GM18508 (cell line): ENCODE measurements around the gene DFFB.

Experiments used
- ATAC-seq: cut with Tn5 transposase; IDR thresholded peaks from one replicate; pipeline ENCODE4 v1.9.1; 2021; ENCODE audit warnings: moderate number of reproducible peaks; ENCODE audit not compliant: insufficient read depth, unreplicated experiment

DFFB gene

DNA sequence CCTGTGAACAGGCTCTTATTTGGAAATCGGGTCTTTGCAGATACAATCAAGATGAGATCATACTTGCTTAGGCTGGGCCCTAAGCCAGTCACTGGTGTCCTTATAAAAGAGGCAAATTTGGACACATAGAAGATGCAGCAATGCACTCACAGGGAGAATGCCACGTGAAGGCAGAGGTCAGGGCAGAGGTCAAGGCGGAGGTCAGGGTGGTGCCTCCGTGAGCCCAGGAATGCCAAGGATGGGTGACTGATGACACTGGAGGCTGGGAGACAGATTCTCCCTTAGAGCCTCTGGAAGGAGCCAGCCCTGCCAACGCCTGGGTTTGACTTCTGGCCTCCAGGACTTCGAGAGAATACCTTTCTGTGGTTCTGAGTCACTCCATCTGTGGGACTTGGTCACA, 65.6 kb downstream of the DFFB start:
- no peak for ATAC-seq

DNA sequence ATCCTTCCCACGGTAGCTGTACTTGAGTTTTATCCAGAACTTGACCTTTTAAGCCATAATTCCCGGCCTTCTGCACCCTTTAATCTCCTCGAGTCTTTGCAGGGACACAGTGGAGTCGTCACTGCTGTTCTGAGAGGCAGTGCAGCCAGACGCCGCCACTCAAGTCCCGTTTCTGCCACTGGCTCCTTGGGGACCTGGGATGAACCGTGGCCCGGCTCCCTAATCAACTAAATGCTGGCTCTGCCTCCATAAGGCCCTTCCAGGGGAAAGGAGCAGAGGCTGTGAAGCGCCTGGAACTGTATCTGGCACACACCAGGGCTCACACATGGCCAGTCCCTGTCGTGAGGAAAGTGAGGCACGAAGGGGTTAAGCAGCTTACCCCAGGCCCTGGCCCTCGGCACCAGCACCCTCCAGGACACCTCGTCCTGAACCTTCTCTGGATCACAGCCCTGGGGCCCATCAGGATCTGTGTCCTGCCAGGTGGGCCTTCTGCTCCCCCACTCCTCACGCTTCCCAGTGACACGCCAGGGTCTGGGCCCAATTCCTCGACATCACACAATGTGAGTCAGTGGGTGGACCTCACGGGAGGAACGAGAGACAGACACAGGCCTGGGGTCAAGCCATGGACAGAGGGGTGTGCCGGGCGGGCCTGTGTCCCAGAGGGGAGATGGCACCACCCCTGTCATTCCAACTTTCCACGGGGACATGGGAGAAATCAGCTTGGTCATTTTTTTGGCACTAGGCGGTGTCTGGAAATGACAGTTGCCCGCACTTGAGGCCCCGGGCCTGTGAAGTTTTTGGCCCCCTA, 66.3 kb downstream of the DFFB start:
- ATAC-seq = no peak

DNA sequence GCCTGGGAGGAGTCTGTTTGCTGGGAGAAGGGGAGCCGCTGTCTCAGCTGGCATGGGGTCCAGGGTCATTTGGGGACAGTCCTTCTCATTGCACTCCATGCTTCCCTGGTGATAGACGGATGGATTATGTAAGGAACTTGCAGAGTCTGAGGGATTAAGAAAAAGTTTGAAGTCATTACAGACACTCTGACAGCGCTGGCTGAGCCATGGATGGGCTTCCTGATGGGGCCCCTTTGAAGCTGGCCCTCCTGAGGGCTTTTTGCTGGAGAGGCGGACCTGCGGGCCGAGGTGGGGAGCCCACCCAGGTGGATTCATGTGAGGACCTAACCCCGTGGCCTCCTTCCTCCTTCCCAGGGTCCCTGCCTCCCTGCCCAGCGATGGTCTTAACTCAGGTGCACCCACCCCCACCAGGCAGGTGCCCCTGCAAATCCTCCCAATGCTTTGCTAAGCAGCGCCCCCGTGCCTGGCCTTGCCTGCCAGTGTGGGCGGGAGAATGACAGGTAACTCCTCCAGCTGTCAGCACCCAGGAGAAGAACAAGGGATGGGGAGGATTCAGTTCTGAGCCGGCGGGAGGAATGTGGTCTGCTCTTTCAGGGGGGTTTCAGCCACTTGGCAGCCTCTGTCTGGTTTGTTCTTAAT, 67.0 kb downstream of the DFFB start:
- ATAC-seq = no peak

DNA sequence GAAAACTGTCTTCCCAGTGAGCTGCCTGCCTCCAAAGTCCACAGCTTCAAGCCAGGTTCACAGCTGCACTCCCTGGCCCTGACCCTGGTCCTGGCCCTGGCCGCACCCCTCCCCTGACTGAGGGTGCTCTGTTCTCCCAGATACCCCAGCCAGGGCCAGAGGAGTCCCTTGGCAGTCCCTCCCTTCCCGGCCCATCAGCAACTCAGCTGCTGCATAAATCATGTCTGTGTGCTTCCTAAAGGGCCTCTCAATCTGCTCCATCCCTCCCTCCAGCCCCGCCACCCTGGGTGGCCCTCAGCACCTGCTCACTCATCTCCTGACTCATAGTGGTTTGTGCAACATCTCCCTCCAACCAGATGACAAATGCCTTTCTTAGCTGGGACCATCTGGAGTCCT, 67.5 kb downstream of the DFFB start:
- no peak for ATAC-seq

DNA sequence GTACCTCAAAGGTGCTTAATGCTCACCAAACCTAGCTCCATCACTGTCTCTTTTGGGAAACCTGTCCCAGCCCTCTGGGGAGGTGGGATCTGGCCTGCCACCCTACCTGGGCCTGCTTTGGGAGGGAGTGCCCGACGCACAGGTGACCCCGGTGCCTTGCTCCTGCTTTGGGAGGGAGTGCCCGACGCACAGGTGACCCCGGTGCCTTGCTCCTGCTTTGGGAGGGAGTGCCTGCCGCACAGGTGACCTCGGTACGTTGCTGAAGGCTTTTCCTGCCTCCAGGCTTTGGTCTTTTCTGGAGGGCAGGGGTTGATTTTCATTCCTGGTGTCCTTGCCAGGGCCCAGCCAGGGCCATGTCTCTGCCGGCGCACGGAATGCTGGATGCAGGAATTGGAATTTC, 68.0 kb downstream of the DFFB start:
- ATAC-seq = no peak

DNA sequence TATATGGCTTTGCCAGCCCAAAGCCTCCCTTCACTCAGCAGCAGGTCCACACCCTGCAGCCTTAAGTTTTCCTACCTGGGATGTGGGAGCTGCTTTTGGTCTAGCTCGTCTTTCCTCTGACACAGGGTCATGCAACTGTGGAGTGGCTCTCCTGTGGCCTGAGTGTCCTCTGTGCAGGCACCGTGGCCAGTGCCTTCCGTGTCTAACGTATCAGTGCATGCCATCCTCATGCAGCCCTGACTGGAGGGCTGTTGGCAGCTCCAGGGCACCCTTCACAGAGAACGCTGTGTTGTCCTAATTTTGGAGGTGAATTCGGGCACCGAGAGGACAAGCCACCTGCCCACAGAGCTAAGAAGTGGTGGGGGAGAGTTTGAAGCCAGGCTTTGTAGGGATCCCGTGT, 68.5 kb downstream of the DFFB start:
- ATAC-seq = no peak

DNA sequence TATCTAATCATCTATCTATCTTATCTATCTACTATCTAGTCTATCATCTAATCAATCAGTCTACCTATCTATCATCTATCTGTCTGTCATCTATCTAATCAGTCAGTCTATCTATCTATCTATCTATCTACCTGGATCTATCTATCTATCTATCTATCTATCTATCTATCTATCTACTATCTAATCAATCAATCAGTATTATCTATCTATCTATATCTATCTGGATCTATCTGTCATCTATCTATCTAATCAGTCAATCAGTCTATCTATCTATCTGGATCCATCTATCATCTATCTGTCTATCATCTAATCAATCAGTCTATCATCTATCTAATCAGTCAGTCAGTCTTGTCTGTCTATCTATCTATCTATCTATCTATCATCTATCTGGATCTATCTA, 69.7 kb downstream of the DFFB start:
- ATAC-seq = no peak

DNA sequence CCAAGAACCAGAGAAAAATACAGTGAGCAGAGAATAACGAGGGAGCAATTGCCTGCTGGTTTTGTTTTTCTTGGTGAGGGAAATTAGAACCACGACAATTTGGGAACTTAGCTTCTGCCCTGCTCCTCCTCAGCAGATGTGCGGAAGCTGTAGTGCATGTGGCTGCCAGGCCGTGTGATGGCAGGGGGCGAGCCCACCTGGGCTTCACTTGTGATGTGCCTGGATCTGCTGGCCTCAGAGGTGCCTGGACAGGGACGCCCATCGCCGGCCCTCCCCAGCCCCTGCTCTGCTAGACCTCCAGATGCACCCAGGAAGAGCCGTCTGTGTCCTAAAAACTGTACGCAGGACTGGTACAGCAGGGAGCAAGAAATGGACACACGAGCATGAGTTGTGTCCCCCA, 71.3 kb downstream of the DFFB start:
- no peak for ATAC-seq

DNA sequence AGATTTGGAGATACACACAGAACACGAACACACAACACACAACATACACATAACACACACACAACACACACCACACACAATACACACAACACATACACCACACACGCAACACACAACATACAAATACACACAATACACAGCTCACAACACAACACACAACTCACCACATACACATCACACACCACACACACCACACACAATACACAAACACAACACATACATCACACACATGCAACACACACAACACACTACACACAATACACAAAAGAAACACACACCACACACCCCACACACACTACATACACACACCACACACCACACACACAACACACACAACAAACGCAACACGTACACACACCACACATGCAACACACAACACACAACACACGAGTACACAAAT, 71.8 kb downstream of the DFFB start:
- ATAC-seq = no peak

DNA sequence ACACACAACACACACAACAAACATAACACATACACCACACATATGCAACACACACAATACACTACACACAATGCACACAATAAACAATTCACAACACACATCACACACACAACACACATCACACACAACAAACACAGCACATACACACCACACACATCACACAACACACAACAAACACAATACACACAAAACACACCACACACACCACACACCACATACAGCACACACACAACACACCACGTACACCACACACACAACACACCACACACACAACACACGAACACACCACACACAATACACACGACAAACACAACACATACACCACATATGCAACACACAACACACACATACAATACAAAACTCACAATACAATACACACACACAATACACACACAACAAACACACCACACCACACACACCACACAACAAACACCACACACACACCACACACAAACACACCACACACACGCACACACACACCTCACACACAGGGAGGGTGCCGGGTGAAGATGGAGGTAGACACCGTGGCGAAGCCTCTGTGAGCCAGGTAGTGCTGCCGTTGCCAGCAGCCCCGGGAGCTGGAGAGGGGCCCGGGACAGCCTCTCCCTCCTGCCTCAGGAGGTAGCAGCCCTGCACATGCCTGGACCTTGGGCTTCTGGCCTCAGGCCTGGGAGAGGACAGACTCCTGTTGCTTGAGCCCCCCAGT, 73.2 kb downstream of the DFFB start:
- ATAC-seq = no peak

DNA sequence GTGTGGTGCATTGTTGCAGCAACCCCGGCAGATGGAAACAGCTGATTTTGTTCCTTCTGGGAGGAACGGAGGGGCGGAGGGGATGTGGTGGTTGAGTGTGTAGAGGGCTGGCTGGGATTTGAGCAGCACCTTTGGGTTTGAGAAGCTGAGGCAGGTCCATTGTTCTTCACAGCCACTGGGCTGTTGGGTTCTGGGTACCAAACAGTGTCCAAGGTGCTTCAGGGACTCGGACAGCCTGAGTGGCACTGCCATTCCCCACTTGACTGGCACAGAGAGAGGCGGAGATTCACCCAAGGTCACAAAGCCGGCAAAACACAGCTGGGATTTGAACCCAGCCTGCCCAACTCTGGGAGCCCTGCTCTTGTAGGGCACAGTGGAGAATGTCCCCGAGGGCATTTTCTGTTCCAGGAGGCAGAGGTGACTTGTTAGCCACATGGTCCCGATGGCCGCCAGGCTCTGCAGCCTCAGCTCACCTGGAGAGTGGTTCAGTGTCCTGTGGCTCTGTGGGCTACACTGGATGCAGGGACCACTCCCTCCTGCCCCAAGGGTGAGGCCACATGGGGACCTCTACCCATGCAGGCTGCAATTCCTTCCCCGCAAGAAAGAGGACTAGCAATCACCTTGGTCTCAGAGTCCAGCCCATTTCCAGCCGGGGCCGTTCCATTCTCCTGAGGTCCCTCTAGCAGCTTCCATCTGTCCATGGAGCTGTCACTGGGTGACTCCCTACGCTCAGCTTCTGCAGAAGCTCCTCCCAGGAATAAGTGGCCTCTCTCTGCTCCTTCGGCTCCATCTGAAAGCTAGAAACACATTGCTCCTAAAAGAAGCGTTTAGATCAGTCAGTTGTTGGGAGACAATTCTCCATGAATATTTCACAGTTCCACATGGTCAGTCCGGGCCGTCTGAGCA, 74.0 kb downstream of the DFFB start:
- no peak for ATAC-seq

DNA sequence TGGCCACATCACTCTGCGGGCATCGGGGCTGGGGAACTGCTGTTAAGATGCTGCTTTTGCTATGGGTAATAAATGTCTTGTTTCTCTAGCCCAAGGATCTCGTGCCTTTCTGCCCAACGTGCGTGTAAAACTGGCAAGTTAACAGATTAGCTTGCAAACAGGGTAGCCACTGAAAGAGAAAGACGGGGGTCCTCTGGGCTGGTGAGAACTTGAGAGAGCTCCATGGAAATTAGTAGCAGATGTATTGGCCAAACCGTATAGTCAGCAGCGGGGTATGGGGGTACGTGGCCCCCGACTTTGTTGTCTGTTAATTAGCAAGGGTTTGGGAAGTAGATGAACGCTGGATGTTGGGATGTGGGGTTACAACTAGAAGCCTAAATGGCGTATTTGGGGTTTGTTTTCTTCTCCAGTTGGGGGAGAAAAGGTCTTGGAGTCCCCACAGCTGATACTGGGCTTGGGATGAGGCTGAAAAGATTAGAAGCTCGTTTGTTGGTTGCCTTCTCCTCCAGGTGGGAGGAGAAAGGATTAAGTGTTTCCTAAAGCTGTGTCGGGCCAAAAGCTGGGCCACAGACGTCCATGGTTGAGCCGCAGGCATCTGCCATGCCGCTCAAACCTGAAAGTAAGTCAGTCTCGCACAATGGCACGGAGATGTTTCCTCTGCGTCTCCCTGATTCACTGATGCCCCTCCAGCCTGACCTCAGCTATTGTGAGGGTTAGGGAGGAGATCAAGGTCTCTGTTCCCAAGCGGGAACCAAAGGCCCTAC, 75.1 kb downstream of the DFFB start:
- ATAC-seq = no peak
